Fibroblast of the conjunctiva (primary cell): ENCODE results near the gene TMEM204.

Experiments
- DNase-seq: peaks from one replicate; pipeline ENCODE4 v3.0.0-alpha.2; 2010; ENCODE audit warnings: low read depth

TMEM204 gene

GRCh38 chr16:1538804-1539520 lies 5.5 kb downstream of the TMEM204 start:
- no peak for DNase-seq

- DNase-seq, result no peak
Measured at GRCh38 chr16:1539720-1540555, 6.5 kb downstream of the TMEM204 start.

GRCh38 chr16:1540556-1540855 lies 7.0 kb downstream of the TMEM204 start:
- no peak for DNase-seq

GRCh38 chr16:1541293-1542165 lies 8.1 kb downstream of the TMEM204 start:
- no peak for DNase-seq

GRCh38 chr16:1542166-1542500 lies 8.7 kb downstream of the TMEM204 start:
- DNase-seq, result no peak

- DNase-seq, result no peak
Measured at GRCh38 chr16:1542533-1542932, 9.1 kb downstream of the TMEM204 start.

- DNase-seq, result peak; percentile 18
Measured at GRCh38 chr16:1543085-1543896, 9.8 kb downstream of the TMEM204 start.

GRCh38 chr16:1545044-1546040 lies 11.9 kb downstream of the TMEM204 start:
- DNase-seq, result no peak

- no peak for DNase-seq
Measured at GRCh38 chr16:1546430-1546829, 13.0 kb downstream of the TMEM204 start.

GRCh38 chr16:1548233-1548632 lies 14.8 kb downstream of the TMEM204 start:
- DNase-seq, result peak; percentile 23

GRCh38 chr16:1548727-1549126 lies 15.3 kb downstream of the TMEM204 start:
- no peak for DNase-seq

- DNase-seq, result no peak
Measured at GRCh38 chr16:1550069-1550468, 16.6 kb downstream of the TMEM204 start.

GRCh38 chr16:1550696-1551095 lies 17.2 kb downstream of the TMEM204 start:
- DNase-seq, result no peak

GRCh38 chr16:1551166-1551565 lies 17.7 kb downstream of the TMEM204 start:
- no peak for DNase-seq

- DNase-seq, result no peak
Measured at GRCh38 chr16:1552129-1552528, 18.7 kb downstream of the TMEM204 start.

- no peak for DNase-seq
Measured at GRCh38 chr16:1553946-1554825, 20.7 kb downstream of the TMEM204 start.

- DNase-seq, result no peak
Measured at GRCh38 chr16:1554826-1555445, 21.5 kb downstream of the TMEM204 start.

GRCh38 chr16:1556254-1556653 lies 22.8 kb downstream of the TMEM204 start:
- DNase-seq, result no peak

- DNase-seq, result no peak
Measured at GRCh38 chr16:1557074-1557473, 23.6 kb downstream of the TMEM204 start.
